IPS-15b (cell line): ENCODE measurements around the gene HIPK2.

Source experiments
- H3K27me3 ChIP-seq: one replicate; pipeline ENCODE4 v1.6.1; 2013; ENCODE audit warnings: low read length; ENCODE audit not compliant: control insufficient read depth, insufficient read depth
- H3K36me3 ChIP-seq: one replicate; pipeline ENCODE4 v1.6.1; 2013; ENCODE audit warnings: low read length; ENCODE audit not compliant: control insufficient read depth, insufficient read depth
- H3K4me1 ChIP-seq: one replicate; pipeline ENCODE4 v1.6.1; 2013; ENCODE audit warnings: mild to moderate bottlenecking, low read length; ENCODE audit not compliant: control insufficient read depth, insufficient read depth
- H3K4me3 ChIP-seq: one replicate; pipeline ENCODE4 v1.5.1; 2013; ENCODE audit warnings: low read depth, low read length
- H3K9ac ChIP-seq: one replicate; pipeline ENCODE4 v1.6.1; 2013; ENCODE audit warnings: low read depth, mild to moderate bottlenecking, low read length
- H3K9me3 ChIP-seq: one replicate; pipeline ENCODE4 v1.6.1; 2013; ENCODE audit warnings: mild to moderate bottlenecking, low read length; ENCODE audit not compliant: control insufficient read depth, insufficient read depth

The HIPK2 gene

GRCh38 chr7:139594090-139594489, 183.7 kb downstream of the HIPK2 start:
- no peaks in the 10 kb centered on the region for H3K27me3 ChIP-seq
- no peak overlapping the region for H3K9ac ChIP-seq
- H3K36me3 ChIP-seq = peaks cover 10% of the 10 kb centered on the region
- H3K4me3 ChIP-seq = no peak overlapping the region
- H3K9me3 ChIP-seq = no peaks in the 10 kb centered on the region
- H3K4me1 ChIP-seq = no peaks in the 10 kb centered on the region

DNA sequence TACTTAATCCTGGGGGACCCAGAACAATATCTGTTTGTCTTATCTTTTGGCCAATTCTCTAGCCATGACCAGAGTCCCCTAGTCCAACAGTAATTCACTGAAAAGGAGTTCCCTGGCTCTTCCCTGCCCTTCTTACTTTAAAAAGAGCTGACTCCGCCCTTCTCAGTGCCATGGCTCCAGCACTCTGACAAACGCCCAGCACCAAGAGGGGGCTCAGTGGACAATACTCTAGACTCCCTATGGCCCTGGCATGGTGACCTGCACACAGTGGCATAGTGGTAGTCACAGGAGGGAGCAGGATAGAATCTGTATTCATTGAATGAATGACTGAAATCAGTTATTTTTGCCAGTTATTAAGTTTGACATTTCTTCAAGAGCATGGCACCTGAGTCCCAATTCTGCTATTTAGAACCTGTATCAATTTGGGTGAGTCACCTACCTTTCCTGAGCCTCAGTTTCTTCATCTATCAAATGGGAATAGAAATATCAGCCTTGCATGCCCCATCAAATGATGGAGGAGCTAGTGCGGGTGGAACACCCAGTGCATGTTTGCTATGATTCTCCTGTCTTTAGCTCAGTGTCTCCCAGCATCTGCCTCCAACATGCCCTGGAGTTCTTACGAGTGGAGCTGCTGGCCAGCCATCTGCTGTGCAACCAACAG, 184.9 kb downstream of the HIPK2 start:
- H3K4me1 ChIP-seq = no peaks in the 10 kb centered on the region
- no peaks in the 10 kb centered on the region for H3K9me3 ChIP-seq
- H3K36me3 ChIP-seq = peaks cover 10% of the 10 kb centered on the region
- no peaks in the 10 kb centered on the region for H3K27me3 ChIP-seq
- no peak overlapping the region for H3K9ac ChIP-seq
- no peak overlapping the region for H3K4me3 ChIP-seq

DNA sequence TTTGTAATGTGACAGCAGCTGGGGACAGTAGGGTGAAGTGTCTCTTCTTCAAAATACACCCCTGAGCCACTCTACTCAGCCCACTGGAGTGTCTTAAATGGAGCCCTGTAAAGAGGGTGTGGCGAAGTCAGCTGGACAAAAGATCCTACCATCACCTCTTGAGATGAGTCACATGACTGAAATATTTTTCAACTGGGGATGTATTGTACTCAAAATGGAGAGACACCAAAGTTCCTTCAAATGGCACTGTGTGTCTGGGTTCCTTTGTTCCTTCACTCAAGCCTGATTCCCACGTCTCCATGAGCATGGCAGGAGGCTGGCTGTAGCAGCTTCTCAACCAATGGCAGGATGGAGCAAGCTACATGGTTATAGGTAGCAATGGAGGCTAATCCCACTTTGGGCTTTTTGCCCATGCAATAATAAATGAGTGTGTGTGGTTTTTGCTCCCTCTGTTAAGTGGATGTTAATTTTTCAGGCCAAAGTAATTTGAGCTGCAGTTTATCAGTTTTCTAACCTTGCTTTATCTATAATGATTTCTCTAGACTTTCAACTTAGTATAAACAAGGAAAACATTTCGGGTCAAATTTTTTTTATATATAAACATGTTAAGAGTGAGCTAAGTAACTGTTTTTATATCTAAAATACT, 186.1 kb downstream of the HIPK2 start:
- Histone ChIP-seq H3K4me1 (no peaks in the 10 kb centered on the region), H3K4me3 (no peak overlapping the region), H3K9ac (no peak overlapping the region), H3K27me3 (no peaks in the 10 kb centered on the region), H3K9me3 (no peaks in the 10 kb centered on the region), H3K36me3 (peaks cover 10% of the 10 kb centered on the region)

- H3K4me1 ChIP-seq = no peaks in the 10 kb centered on the region
- H3K36me3 ChIP-seq = peaks cover 3% of the 10 kb centered on the region
- H3K9ac ChIP-seq = no peak overlapping the region
Observed at GRCh38 chr7:139589474-139589873, 188.3 kb downstream of the HIPK2 start.

DNA sequence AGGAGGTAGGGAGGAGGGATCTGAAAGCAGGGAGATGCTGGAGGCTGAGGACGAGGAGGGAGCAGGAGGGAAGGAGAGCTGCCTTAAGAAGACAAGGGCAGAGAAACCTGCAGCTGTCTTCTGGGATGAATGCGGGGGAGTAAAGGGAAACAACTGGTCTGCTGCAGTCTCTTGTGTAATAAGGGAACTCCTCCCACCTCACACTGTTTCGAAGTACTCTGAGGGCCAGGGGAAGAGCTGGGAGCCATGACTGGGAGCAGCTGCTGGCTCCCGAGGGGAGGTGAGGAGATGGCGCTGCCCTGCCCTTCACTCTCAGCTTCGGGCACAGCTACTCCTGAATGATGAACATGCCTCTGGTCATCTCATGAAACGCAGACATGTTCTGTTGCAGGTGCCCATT, 189.2 kb downstream of the HIPK2 start:
- no peaks in the 10 kb centered on the region for H3K27me3 ChIP-seq
- H3K36me3 ChIP-seq = peaks cover 3% of the 10 kb centered on the region
- H3K9ac ChIP-seq = no peak overlapping the region
- no peaks in the 10 kb centered on the region for H3K4me1 ChIP-seq
- no peak overlapping the region for H3K4me3 ChIP-seq
- H3K9me3 ChIP-seq = no peaks in the 10 kb centered on the region

More at GRCh38 chr7:139589474-139589873, 188.3 kb downstream of the HIPK2 start:
- no peak overlapping the region for H3K4me3 ChIP-seq
- H3K27me3 ChIP-seq = no peaks in the 10 kb centered on the region
- no peaks in the 10 kb centered on the region for H3K9me3 ChIP-seq

- Histone ChIP-seq H3K9ac (no peak overlapping the region), H3K36me3 (no peaks in the 10 kb centered on the region)
Observed at GRCh38 chr7:139587535-139587934, 190.3 kb downstream of the HIPK2 start.

DNA sequence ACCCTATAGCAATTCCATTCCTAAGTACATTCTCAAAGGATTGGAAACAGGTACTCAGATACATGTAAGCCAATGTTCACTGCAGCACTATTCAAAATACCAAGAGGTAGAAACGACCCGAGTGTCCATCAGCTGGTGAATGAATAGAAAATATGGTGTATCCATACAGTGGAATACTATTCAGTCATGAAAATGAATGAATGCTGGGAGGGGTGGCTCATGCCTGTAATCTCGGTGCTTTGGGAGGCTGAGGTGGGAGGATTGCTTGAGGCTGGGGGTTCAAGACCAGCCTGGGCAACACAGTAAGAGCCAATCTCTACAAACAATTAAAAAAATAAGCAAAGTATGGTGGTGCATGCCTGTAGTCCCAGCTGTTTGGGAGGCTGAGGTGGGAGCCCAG, 191.5 kb downstream of the HIPK2 start:
- no peaks in the 10 kb centered on the region for H3K36me3 ChIP-seq
- no peaks in the 10 kb centered on the region for H3K27me3 ChIP-seq
- no peaks in the 10 kb centered on the region for H3K4me1 ChIP-seq
- no peak overlapping the region for H3K9ac ChIP-seq
- H3K4me3 ChIP-seq = no peak overlapping the region
- no peaks in the 10 kb centered on the region for H3K9me3 ChIP-seq

More at GRCh38 chr7:139587535-139587934, 190.3 kb downstream of the HIPK2 start:
- no peaks in the 10 kb centered on the region for H3K9me3 ChIP-seq
- H3K27me3 ChIP-seq = no peaks in the 10 kb centered on the region
- no peaks in the 10 kb centered on the region for H3K4me1 ChIP-seq
- no peak overlapping the region for H3K4me3 ChIP-seq

- H3K4me3 ChIP-seq = no peak overlapping the region
- no peaks in the 10 kb centered on the region for H3K9me3 ChIP-seq
- no peaks in the 10 kb centered on the region for H3K36me3 ChIP-seq
- no peaks in the 10 kb centered on the region for H3K4me1 ChIP-seq
- no peaks in the 10 kb centered on the region for H3K27me3 ChIP-seq
- no peak overlapping the region for H3K9ac ChIP-seq
Observed at GRCh38 chr7:139585042-139585441, 192.8 kb downstream of the HIPK2 start.

DNA sequence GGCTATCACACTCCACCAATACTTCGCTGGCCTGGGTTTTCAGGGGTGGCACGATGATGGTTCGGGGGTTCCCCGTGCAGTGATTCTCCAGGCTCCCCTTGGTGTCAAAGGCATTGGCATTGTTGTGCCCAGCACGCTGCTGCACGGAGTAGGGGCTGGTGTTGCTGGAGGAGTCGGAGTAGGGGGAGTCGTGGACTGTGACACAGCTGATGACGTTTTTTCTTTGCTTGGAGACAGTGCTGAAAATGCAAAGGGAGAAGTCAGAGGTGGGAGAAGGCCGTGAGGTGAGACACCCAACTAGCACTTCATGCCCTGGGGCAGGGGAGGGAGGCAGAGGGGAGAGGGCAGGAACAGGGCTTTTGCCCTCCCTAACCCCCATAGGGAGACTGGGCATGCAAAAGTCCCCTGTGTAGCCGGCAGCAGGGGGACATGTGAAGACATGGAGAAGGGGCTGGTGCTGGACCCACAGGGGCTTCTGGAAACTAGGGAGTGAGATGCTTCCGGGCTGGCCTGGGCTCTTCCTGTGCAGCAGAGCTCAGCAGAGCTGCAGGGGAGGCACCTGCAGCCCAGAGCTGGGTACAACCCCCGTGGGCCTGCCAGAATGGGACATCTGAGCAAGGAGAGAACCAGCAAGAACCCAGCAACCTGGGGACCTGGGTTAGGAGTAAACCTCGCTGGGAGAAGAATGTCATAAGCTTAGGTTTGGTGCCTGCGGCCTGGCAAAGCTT, 193.8 kb downstream of the HIPK2 start:
- Histone ChIP-seq H3K9ac (no peak overlapping the region), H3K36me3 (no peaks in the 10 kb centered on the region), H3K4me1 (no peaks in the 10 kb centered on the region), H3K27me3 (no peaks in the 10 kb centered on the region), H3K4me3 (no peak overlapping the region), H3K9me3 (no peaks in the 10 kb centered on the region)

- Histone ChIP-seq H3K4me3 (no peak overlapping the region), H3K9ac (no peak overlapping the region), H3K36me3 (no peaks in the 10 kb centered on the region), H3K27me3 (no peaks in the 10 kb centered on the region), H3K4me1 (no peaks in the 10 kb centered on the region), H3K9me3 (no peaks in the 10 kb centered on the region)
Observed at GRCh38 chr7:139582671-139583155, 195.1 kb downstream of the HIPK2 start.

GRCh38 chr7:139582130-139582650, 195.6 kb downstream of the HIPK2 start:
- H3K9me3 ChIP-seq = no peaks in the 10 kb centered on the region
- H3K36me3 ChIP-seq = no peaks in the 10 kb centered on the region
- H3K9ac ChIP-seq = no peak overlapping the region
- H3K4me1 ChIP-seq = no peaks in the 10 kb centered on the region
- no peaks in the 10 kb centered on the region for H3K27me3 ChIP-seq
- no peak overlapping the region for H3K4me3 ChIP-seq
